WTC11 (cell line): Measurements from ENCODE around the gene TMEM238. TPM values are rescaled to one million over a fixed set of nuclear protein-coding genes. Genes with fewer than 3 reads are reported as not detected.

Experiments used
- ATAC-seq: fragments of 200-7000 bp; cut with Tn5 transposase; 2 replicates; pipeline ENCODE4 v1.10.0; 2021; ENCODE audit warnings: mild to moderate bottlenecking, moderate library complexity
- CTCF ChIA-PET: fragments of 300-600 bp; sonication (Branson Sonifier 250); formaldehyde crosslinking; loops from one replicate; lab custom pipeline; 2021; ENCODE audit warnings: antibody characterized with exemption; lab: Charles Lee
- POLR2A ChIA-PET: fragments of 350-600 bp; sonication (Branson Sonifier 250); formaldehyde crosslinking; loops from one replicate; lab custom pipeline; 2021; ENCODE audit warnings: antibody characterized with exemption; lab: Charles Lee
- DNase-seq: peaks from one replicate; pipeline ENCODE4 v3.0.0; 2021; ENCODE audit warnings: low spot score
- H3K27ac Mint-ChIP-seq: 2 replicates; pipeline ENCODE4 v1.8.0; 2021; ENCODE audit warnings: mixed read lengths
- H3K27me3 Mint-ChIP-seq: 2 replicates; pipeline ENCODE4 v1.8.0; 2021; ENCODE audit warnings: low read depth, mild to moderate bottlenecking, moderate library complexity, mixed read lengths
- H3K36me3 Mint-ChIP-seq: 2 replicates; pipeline ENCODE4 v1.8.0; 2021; ENCODE audit warnings: mixed read lengths
- H3K4me1 Mint-ChIP-seq: 2 replicates; pipeline ENCODE4 v1.8.0; 2022; ENCODE audit warnings: mixed read lengths
- H3K4me3 Mint-ChIP-seq: 2 replicates; pipeline ENCODE4 v1.8.0; 2021; ENCODE audit warnings: mild to moderate bottlenecking, moderate library complexity, mixed read lengths
- H3K9me3 Mint-ChIP-seq: 2 replicates; pipeline ENCODE4 v1.8.0; 2021; ENCODE audit warnings: mixed read lengths
- ATF1 ChIP-seq: sonication (generic); formaldehyde crosslinking; IDR thresholded peaks from 2 replicates; pipeline ENCODE4 v1.8.1; 2023; ENCODE audit warnings: mild to moderate bottlenecking, moderate library complexity, missing genetic modification reagents
- CBFB ChIP-seq: sonication (generic); formaldehyde crosslinking; IDR thresholded peaks from 2 replicates; pipeline ENCODE4 v1.8.1; 2022; ENCODE audit warnings: mild to moderate bottlenecking, low read depth, missing genetic modification reagents
- ESRRA ChIP-seq: sonication (generic); formaldehyde crosslinking; IDR thresholded peaks from 2 replicates; pipeline ENCODE4 v1.8.1; 2022; ENCODE audit warnings: mild to moderate bottlenecking, missing genetic modification reagents, borderline replicate concordance
- ETV6 ChIP-seq: sonication (generic); formaldehyde crosslinking; IDR thresholded peaks from 2 replicates; pipeline ENCODE4 v1.8.1; 2022; ENCODE audit warnings: mild to moderate bottlenecking, missing genetic modification reagents
- FOXJ3 ChIP-seq: sonication (generic); formaldehyde crosslinking; IDR thresholded peaks from 2 replicates; pipeline ENCODE4 v1.9.0; 2021; ENCODE audit warnings: missing genetic modification reagents, mild to moderate bottlenecking, borderline replicate concordance
- MXD4 ChIP-seq: fragments of 250-450 bp; sonication (Bioruptor Pico); IDR thresholded peaks from 2 replicates; pipeline ENCODE4 v1.8.0; 2021; ENCODE audit warnings: mild to moderate bottlenecking, moderate library complexity, borderline replicate concordance
- NFATC4 ChIP-seq: fragments of 250-450 bp; sonication (Bioruptor Pico); IDR thresholded peaks from 2 replicates; pipeline ENCODE4 v1.9.0; 2021; ENCODE audit warnings: mild to moderate bottlenecking
- NFYB ChIP-seq: sonication (generic); formaldehyde crosslinking; conservative IDR thresholded peaks from 2 replicates; pipeline ENCODE4 v1.8.0; 2022; ENCODE audit warnings: low read depth, missing genetic modification reagents
- NR1H2 ChIP-seq: sonication (generic); formaldehyde crosslinking; IDR thresholded peaks from 2 replicates; pipeline ENCODE4 v1.9.0; 2021; ENCODE audit warnings: mild to moderate bottlenecking, moderate library complexity, missing genetic modification reagents
- OVOL2 ChIP-seq: fragments of 250-450 bp; sonication (Bioruptor Pico); IDR thresholded peaks from 2 replicates; pipeline ENCODE4 v1.9.0; 2021; ENCODE audit warnings: mild to moderate bottlenecking, borderline replicate concordance
- PRDM15 ChIP-seq: sonication (generic); formaldehyde crosslinking; IDR thresholded peaks from 2 replicates; pipeline ENCODE4 v1.8.0; 2022; ENCODE audit warnings: missing genetic modification reagents
- PRRX2 ChIP-seq: fragments of 250-450 bp; sonication (Bioruptor Pico); IDR thresholded peaks from 2 replicates; pipeline ENCODE4 v1.8.0; 2021; ENCODE audit warnings: mild to moderate bottlenecking
- SMAD4 ChIP-seq: sonication (generic); formaldehyde crosslinking; IDR thresholded peaks from 2 replicates; pipeline ENCODE4 v1.8.0; 2022; ENCODE audit warnings: mild to moderate bottlenecking, missing genetic modification reagents
- SP1 ChIP-seq: sonication (generic); formaldehyde crosslinking; conservative IDR thresholded peaks from 2 replicates; pipeline ENCODE4 v1.8.1; 2022; ENCODE audit warnings: missing genetic modification reagents
- TP53 ChIP-seq: sonication (generic); formaldehyde crosslinking; IDR thresholded peaks from 2 replicates; pipeline ENCODE4 v1.8.1; 2023; ENCODE audit warnings: mild to moderate bottlenecking, missing genetic modification reagents
- ZNF317 ChIP-seq: sonication (generic); formaldehyde crosslinking; IDR thresholded peaks from 2 replicates; pipeline ENCODE4 v1.8.1; 2023; ENCODE audit warnings: low read depth, mild to moderate bottlenecking, moderate library complexity, missing genetic modification reagents, borderline replicate concordance
- ZNF416 ChIP-seq: fragments of 250-450 bp; sonication (Bioruptor Pico); IDR thresholded peaks from 2 replicates; pipeline ENCODE4 v1.9.0; 2021; ENCODE audit warnings: mild to moderate bottlenecking, inconsistent platforms
- ZNF423 ChIP-seq: fragments of 250-450 bp; sonication (Bioruptor Pico); IDR thresholded peaks from 2 replicates; pipeline ENCODE4 v2.1.2; 2022; ENCODE audit warnings: mild to moderate bottlenecking, moderate library complexity
- ZNF671 ChIP-seq: fragments of 250-450 bp; sonication (Bioruptor Pico); IDR thresholded peaks from 2 replicates; pipeline ENCODE4 v1.8.0; 2021; ENCODE audit warnings: mild to moderate bottlenecking
- total RNA-seq: library from RNA; stranded (reverse); gene quantifications from 3 replicates; pipeline ENCODE4 v1.2.3, GENCODE V29; 2021
- TF ChIP-seq, protein P1 (sequence below): fragments of 250-450 bp; sonication (Bioruptor Pico); IDR thresholded peaks from 2 replicates; pipeline ENCODE4 v2.1.2; 2022; ENCODE audit warnings: mild to moderate bottlenecking, moderate library complexity

The TMEM238 gene
- total RNA-seq, 1 experiment from 2014 or later = 8.3 TPM

- Mint-ChIP-seq H3K36me3 (peaks cover 22% of the 10 kb centered on the region), H3K4me1 (peaks cover 47% of the 10 kb centered on the region), H3K9me3 (no peaks in the 10 kb centered on the region), H3K4me3 (no peak overlapping the region), H3K27me3 (peaks cover 16% of the 10 kb centered on the region), H3K27ac (no peak overlapping the region)
- POLR2A ChIA-PET = no interaction called here
- ATAC-seq (no peak), DNase-seq (no peak)
- CTCF ChIA-PET = interaction anchor here (1.0 to 3.4 kb wide), 3 partner anchors 8 to 71 kb away, joined by 3 to 30 read pairs (median 6); partner anchors contain the start of gene KMT5C
- TF ChIP-seq ATF1 (CRISPR knock-in tag) (no peak), ZNF317 (CRISPR knock-in tag) (no peak), TP53 (CRISPR knock-in tag) (no peak), ETV6 (CRISPR knock-in tag) (no peak), OVOL2 (no peak), ZNF423 (CRISPR knock-in tag) (no peak)
- TF ChIP-seq, protein P1, sequence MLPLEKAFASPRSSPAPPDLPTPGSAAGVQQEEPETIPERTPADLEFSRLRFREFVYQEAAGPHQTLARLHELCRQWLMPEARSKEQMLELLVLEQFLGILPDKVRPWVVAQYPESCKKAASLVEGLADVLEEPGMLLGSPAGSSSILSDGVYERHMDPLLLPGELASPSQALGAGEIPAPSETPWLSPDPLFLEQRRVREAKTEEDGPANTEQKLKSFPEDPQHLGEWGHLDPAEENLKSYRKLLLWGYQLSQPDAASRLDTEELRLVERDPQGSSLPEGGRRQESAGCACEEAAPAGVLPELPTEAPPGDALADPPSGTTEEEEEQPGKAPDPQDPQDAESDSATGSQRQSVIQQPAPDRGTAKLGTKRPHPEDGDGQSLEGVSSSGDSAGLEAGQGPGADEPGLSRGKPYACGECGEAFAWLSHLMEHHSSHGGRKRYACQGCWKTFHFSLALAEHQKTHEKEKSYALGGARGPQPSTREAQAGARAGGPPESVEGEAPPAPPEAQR (CRISPR knock-in tag) = no peak
These were observed 37.2 kb downstream of the TMEM238 start for GRCh38 chr19:55346725-55347441.

DNA sequence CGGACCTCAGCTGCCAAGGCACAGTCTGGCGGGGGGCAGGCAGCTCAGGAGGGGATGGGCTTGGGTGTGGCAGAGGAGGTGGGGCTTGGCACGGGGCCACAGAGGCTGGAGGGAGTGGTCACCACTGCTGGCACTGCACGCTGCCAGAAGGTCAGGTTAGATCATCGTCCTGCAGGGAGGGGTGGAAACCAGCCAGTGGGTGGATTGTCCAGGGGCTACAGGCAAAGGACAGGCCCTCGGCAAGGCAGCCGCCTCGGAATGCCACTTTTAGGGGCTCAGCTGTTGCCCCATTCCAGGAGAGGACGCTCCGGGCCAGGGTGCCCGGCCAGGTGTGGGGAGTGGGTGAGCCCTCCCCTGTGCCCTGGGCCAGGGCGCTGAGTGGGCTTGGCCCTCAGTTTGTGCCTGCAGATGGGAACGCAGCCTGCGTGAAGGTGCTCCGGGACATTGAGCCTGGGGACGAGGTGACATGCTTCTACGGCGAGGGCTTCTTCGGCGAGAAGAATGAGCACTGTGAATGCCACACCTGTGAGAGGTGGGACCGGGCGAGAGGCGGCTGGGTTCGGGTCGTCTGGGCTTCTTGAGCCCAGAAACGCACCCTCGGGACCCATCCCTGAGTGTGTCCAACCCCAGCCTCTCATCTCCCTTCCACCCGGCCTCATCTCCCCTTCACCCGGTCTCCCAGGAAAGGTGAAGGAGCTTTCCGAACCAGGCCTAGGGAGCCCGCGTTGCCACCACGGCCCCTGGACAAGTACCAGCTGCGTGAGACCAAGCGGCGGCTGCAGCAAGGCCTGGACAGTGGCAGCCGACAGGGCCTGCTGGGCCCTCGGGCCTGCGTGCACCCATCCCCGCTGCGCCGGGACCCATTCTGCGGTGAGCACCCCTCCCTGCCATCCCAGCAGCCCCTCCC lies 38.0 kb downstream of the TMEM238 start:
- ChIA-PET POLR2A (no interaction called here), CTCF (interaction anchor here (0.6 to 1.7 kb wide), 3 partner anchors 19 to 72 kb away, joined by 3 to 6 read pairs (median 3); no protein-coding TSS in a partner anchor)
- peaks cover 8% of the 10 kb centered on the region for H3K27me3 Mint-ChIP-seq
- ATAC-seq (no peak), DNase-seq (no peak)
- TF ChIP-seq PRRX2 (no peak), FOXJ3 (CRISPR knock-in tag) (no peak), ZNF416 (no peak), CBFB (CRISPR knock-in tag) (no peak), SMAD4 (CRISPR knock-in tag) (no peak), MXD4 (CRISPR knock-in tag) (no peak), NR1H2 (CRISPR knock-in tag) (no peak), NFATC4 (no peak), ZNF671 (CRISPR knock-in tag) (no peak), ESRRA (no peak)
- H3K27ac Mint-ChIP-seq = peak overlapping the region; percentile 24; the same call in 1 of the 2 replicates
- H3K4me3 Mint-ChIP-seq = no peak overlapping the region
- no peaks in the 10 kb centered on the region for H3K9me3 Mint-ChIP-seq
- peaks cover 47% of the 10 kb centered on the region for H3K4me1 Mint-ChIP-seq
- peaks cover 28% of the 10 kb centered on the region for H3K36me3 Mint-ChIP-seq

DNA sequence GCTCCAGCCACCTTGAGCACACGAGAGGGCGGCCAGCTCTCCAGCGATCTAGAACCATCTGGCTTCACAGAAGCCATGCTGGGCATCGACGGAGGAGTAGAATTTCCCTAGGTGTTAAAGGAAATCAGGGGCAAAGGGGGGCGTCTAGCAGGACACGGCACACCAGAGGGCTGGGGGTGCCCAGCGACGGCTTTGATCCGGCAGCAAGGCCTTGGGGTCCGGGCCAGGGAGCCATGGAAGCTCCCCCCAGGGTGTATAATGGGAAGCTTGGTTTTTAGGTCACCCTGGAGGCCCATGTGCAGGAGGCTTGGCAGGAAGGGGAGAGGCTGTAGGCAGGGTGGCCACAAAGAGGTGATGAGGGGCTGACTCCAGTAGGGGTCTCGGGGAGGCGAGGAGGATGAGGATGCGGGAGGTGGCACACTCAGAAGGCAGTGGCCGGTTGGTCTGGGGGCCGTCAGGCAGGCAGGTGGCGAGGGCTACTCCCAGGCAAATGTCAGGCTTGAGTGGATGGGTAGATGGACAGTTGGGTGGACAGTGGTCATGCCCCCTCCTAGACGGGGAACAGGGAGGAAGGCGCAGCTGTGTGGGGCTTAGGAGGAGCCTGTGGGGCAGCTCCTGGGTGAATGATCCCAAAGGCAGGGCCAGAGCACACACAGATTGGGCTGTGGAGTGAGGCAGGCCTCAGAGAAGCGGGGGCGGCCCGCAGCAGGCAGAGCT lies 38.8 kb downstream of the TMEM238 start:
- H3K9me3 Mint-ChIP-seq = no peaks in the 10 kb centered on the region
- H3K27me3 Mint-ChIP-seq = no peaks in the 10 kb centered on the region; the same call in 1 of the 2 replicates
- TF ChIP-seq NFYB (CRISPR knock-in tag) (no peak), SP1 (no peak), PRDM15 (CRISPR knock-in tag) (0 out of 2 replicates have a peak, but pooled peaks have one; percentile 26)
- H3K4me3 Mint-ChIP-seq = no peak overlapping the region
- peak overlapping the region; percentile 84 for H3K27ac Mint-ChIP-seq
- H3K36me3 Mint-ChIP-seq = peaks cover 28% of the 10 kb centered on the region
- CTCF ChIA-PET = interaction anchor here (0.5 to 1.7 kb wide), 4 partner anchors 31 to 73 kb away, joined by 3 to 6 read pairs (median 3); partner anchors contain the start of gene TMEM238
- ATAC-seq (no peak), DNase-seq (no peak)
- POLR2A ChIA-PET = no interaction called here
- peaks cover 41% of the 10 kb centered on the region for H3K4me1 Mint-ChIP-seq
